SK-N-SH (cell line): ENCODE measurements around the gene GALNTL6. TPM values are rescaled to one million over a fixed set of nuclear protein-coding genes. Genes with fewer than 3 reads are reported as not detected.

Source experiments
- CTCF ChIA-PET: fragments of 300-600, 350-600 bp; formaldehyde crosslinking; extraction: SDS; loops from one replicate; lab custom pipeline; 2021; lab: Yijun Ruan, JAX
- POLR2A ChIA-PET: fragments of 350-600 bp; sonication (Branson Sonifier 250); formaldehyde crosslinking; extraction: SDS; loops from one replicate; lab custom pipeline; 2020; ENCODE audit warnings: antibody characterized with exemption, inconsistent platforms; lab: Yijun Ruan, JAX
- DNase-seq: peaks from one replicate; pipeline ENCODE4 v3.0.0; 2012
- H2AFZ ChIP-seq: fragments of 200-600 bp; sonication (generic); 2 replicates; pipeline ENCODE4 v1.8.1; 2016; ENCODE audit warnings: antibody characterized with exemption, mild to moderate bottlenecking, low read depth
- H3F3A ChIP-seq: fragments of 200-600 bp; sonication (generic); replicated peaks from 2 replicates; pipeline ENCODE3; 2016; ENCODE audit warnings: antibody characterized with exemption, mild to moderate bottlenecking; ENCODE audit not compliant: insufficient read depth
- H3K27ac ChIP-seq, 2 experiments: fragments of 200-500 bp in 1 of 2; fragments of 200-600 bp in 1 of 2; sonication (Bioruptor generic) in 1 of 2; sonication (generic), shearing (Covaris generic) in 1 of 2; 2 replicates each; pipeline versions ENCODE4 v1.5.1 to v1.6.1; 2014 to 2016; ENCODE audit warnings: low read depth in 2 of 2, inconsistent platforms in 1 of 2, low read length in 1 of 2, mild to moderate bottlenecking in 1 of 2, mixed read lengths in 1 of 2
- H3K27me3 ChIP-seq: fragments of 200-600 bp; sonication (generic), shearing (Covaris generic); 2 replicates; pipeline ENCODE4 v1.6.1; 2016; ENCODE audit warnings: mixed run types; ENCODE audit not compliant: insufficient read depth
- H3K36me3 ChIP-seq, 2 experiments: fragments of 200-500 bp in 1 of 2; fragments of 200-600 bp in 1 of 2; sonication (Bioruptor generic) in 1 of 2; sonication (generic) in 1 of 2; replicated peaks in 1 of 2; 2 replicates each; pipeline versions ENCODE3 to v1.5.1; 2014 to 2016; ENCODE audit warnings: low read length in 1 of 2, mild to moderate bottlenecking in 1 of 2; ENCODE audit not compliant: insufficient read depth in 2 of 2, control insufficient read depth in 1 of 2
- H3K4me1 ChIP-seq, 2 experiments: fragments of 200-500 bp in 1 of 2; fragments of 200-600 bp in 1 of 2; sonication (Bioruptor generic) in 1 of 2; sonication (generic), shearing (Covaris generic) in 1 of 2; 2 replicates each; pipeline versions ENCODE4 v1.5.1 to v1.6.1; 2014 to 2016; ENCODE audit warnings: low read depth in 1 of 2, low read length in 1 of 2, mixed run types in 1 of 2; ENCODE audit not compliant: insufficient read depth in 2 of 2, control insufficient read depth in 1 of 2
- H3K4me2 ChIP-seq: fragments of 200-600 bp; sonication (generic), shearing (Covaris generic); 2 replicates; pipeline ENCODE4 v1.6.1; 2017; ENCODE audit warnings: mixed run types
- H3K4me3 ChIP-seq, 2 experiments: fragments of 200-500 bp in 1 of 2; fragments of 200-600 bp in 1 of 2; sonication (Bioruptor generic) in 1 of 2; sonication (generic), shearing (Covaris generic) in 1 of 2; 2 replicates each; pipeline versions ENCODE4 v1.5.1 to v1.8.1; 2014 to 2016; ENCODE audit warnings: low read depth in 2 of 2, inconsistent platforms in 1 of 2, low read length in 1 of 2, mild to moderate bottlenecking in 1 of 2, mixed read lengths in 1 of 2, moderate library complexity in 1 of 2
- H3K79me2 ChIP-seq: fragments of 200-600 bp; sonication (generic); 2 replicates; pipeline ENCODE4 v1.8.1; 2017; ENCODE audit warnings: mild to moderate bottlenecking; ENCODE audit not compliant: insufficient read depth
- H3K9ac ChIP-seq: fragments of 200-600 bp; sonication (generic); 2 replicates; pipeline ENCODE4 v1.6.1; 2017; ENCODE audit warnings: mixed run types
- H3K9me2 ChIP-seq: fragments of 200-600 bp; sonication (generic); 2 replicates; pipeline ENCODE4 v1.6.1; 2017; ENCODE audit warnings: mixed run types
- H3K9me3 ChIP-seq: fragments of 200-600 bp; sonication (generic); 2 replicates; pipeline ENCODE4 v1.6.1; 2017; ENCODE audit warnings: mixed run types, mild to moderate bottlenecking, moderate library complexity
- H4K20me1 ChIP-seq: fragments of 200-600 bp; sonication (generic); 2 replicates; pipeline ENCODE4 v1.6.1; 2017; ENCODE audit warnings: mild to moderate bottlenecking, mixed run types; ENCODE audit not compliant: insufficient read depth
- CHD2 ChIP-seq: fragments of 150-350 bp; IDR thresholded peaks from 2 replicates; pipeline ENCODE4 v1.6.1; 2018; ENCODE audit warnings: low read length; ENCODE audit not compliant: partially characterized antibody
- EZH2phosphoT487 ChIP-seq: fragments of 200-600 bp; sonication (generic); IDR thresholded peaks from 2 replicates; pipeline ENCODE4 v1.6.1; 2017; ENCODE audit warnings: low read depth, mixed run types, mild to moderate bottlenecking, antibody characterized with exemption, moderate library complexity, borderline replicate concordance
- GABPA ChIP-seq: IDR thresholded peaks from 2 replicates; pipeline ENCODE4 v1.4.0; 2012; ENCODE audit warnings: low read depth, mild to moderate bottlenecking
- GATA2 ChIP-seq: sonication (generic); formaldehyde crosslinking; IDR thresholded peaks from 2 replicates; pipeline ENCODE4 v1.5.0; 2020; ENCODE audit warnings: mild to moderate bottlenecking, missing genetic modification reagents
- IRF3 ChIP-seq: fragments of 150-350 bp; IDR thresholded peaks from 2 replicates; pipeline ENCODE4 v1.6.1; 2016; ENCODE audit warnings: mild to moderate bottlenecking, low read depth, low read length
- MAX ChIP-seq: IDR thresholded peaks from 2 replicates; pipeline ENCODE4 v1.4.0; 2012; ENCODE audit warnings: low read depth
- MEF2A ChIP-seq: IDR thresholded peaks from 2 replicates; pipeline ENCODE4 v1.4.0; 2012; ENCODE audit warnings: low read depth, borderline replicate concordance
- MXI1 ChIP-seq: IDR thresholded peaks from 2 replicates; pipeline ENCODE4 v1.6.1; 2012; ENCODE audit warnings: mild to moderate bottlenecking, low read depth, low read length, improper control_type of control experiment
- NFIC ChIP-seq: IDR thresholded peaks from 2 replicates; pipeline ENCODE4 v1.4.0; 2012; ENCODE audit warnings: borderline replicate concordance
- NRF1 ChIP-seq: IDR thresholded peaks from 2 replicates; pipeline ENCODE4 v1.6.1; 2012; ENCODE audit warnings: low read depth, mild to moderate bottlenecking, low read length
- POLR2AphosphoS5 ChIP-seq: IDR thresholded peaks from 2 replicates; pipeline ENCODE4 v1.6.1; 2012; ENCODE audit warnings: low read depth, low read length
- RAD21 ChIP-seq: IDR thresholded peaks from 2 replicates; pipeline ENCODE4 v1.6.1; 2012; ENCODE audit warnings: mild to moderate bottlenecking, low read length
- RCOR1 ChIP-seq: fragments of 150-350 bp; IDR thresholded peaks from 2 replicates; pipeline ENCODE4 v1.6.1; 2017; ENCODE audit warnings: antibody characterized with exemption, low read length
- TCF12 ChIP-seq: IDR thresholded peaks from 2 replicates; pipeline ENCODE4 v1.4.0; 2012
- USF1 ChIP-seq: IDR thresholded peaks from 2 replicates; pipeline ENCODE4 v1.4.0; 2012; ENCODE audit warnings: low read depth, borderline replicate concordance
- USF2 ChIP-seq: fragments of 150-350 bp; IDR thresholded peaks from 2 replicates; pipeline ENCODE4 v1.6.1; 2017; ENCODE audit warnings: antibody characterized with exemption, low read length, low read depth, borderline replicate concordance
- YY1 ChIP-seq: IDR thresholded peaks from 2 replicates; pipeline ENCODE4 v1.4.0; 2012; ENCODE audit warnings: low read depth, mild to moderate bottlenecking
- ZBTB33 ChIP-seq: IDR thresholded peaks from 2 replicates; pipeline ENCODE4 v1.4.0; 2012; ENCODE audit warnings: low read depth, borderline replicate concordance
- WGBS: methylation state at CpG from one replicate; pipeline ENCODE4 v1.1.6; 2017; ENCODE audit warnings: low lambda C conversion rate; 5-methylcytosine and 5-hydroxymethylcytosine counted together
- polyA plus RNA-seq, 3 experiments: library from polyadenylated mRNA; depleted of rRNA; stranded (reverse); fragments of >200 nt; gene quantifications; 2 replicates each; pipeline ENCODE4 v1.2.3, GENCODE V29; 2012
- TF ChIP-seq, protein P1 (sequence below): fragments of 200-600 bp; sonication (generic); IDR thresholded peaks from 2 replicates; pipeline ENCODE4 v1.6.1; 2017; ENCODE audit warnings: antibody characterized with exemption, mild to moderate bottlenecking, moderate library complexity

The GALNTL6 gene
- polyA plus RNA-seq, 1 of the 3 experiments (the other 2 are of a cell fraction): 0.07 TPM

DNA sequence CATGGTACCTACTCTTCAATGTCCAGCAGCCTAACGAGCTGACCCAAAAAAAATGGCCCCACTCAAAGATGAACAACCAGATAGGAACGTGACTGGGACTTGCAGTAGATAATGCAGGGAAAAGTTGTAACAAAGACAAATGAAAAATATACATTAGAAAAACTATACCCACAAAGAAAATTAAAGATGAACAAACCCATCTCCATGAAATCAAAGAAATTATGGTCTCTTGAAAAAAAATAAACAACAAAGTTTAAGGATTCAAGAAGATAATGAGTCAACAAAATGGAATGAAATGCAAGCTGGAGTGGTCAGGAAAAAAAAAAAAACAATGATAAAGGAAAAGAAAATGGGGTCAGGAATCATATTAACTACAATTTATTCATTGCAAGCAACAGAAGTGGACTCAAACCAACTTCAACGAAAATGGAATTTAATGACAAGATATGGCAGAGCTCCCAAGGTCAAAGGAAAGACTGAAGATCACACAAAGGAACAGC is 1045.6 kb downstream of the GALNTL6 start:
- H3F3A ChIP-seq: no peaks in the 10 kb centered on the region

More for the DNA sequence above, 1045.6 kb downstream of the GALNTL6 start:
- Histone ChIP-seq H3K79me2 (no peaks in the 10 kb centered on the region), H3K27me3 (no peaks in the 10 kb centered on the region), H3K36me3 (no peaks in the 10 kb centered on the region), H3K27ac (no peak overlapping the region), H3K9me2 (no peaks in the 10 kb centered on the region), H3K9me3 (no peaks in the 10 kb centered on the region), H2AFZ (no peak overlapping the region), H4K20me1 (no peaks in the 10 kb centered on the region), H3K4me2 (no peak overlapping the region), H3K4me3 (no peak overlapping the region), H3K4me1 (no peaks in the 10 kb centered on the region), H3K9ac (no peak overlapping the region)
- CTCF ChIA-PET: no interaction called here
- no peak for TF ChIP-seq ZBTB33
- TF ChIP-seq GABPA: no peak
- TF ChIP-seq, protein P1, sequence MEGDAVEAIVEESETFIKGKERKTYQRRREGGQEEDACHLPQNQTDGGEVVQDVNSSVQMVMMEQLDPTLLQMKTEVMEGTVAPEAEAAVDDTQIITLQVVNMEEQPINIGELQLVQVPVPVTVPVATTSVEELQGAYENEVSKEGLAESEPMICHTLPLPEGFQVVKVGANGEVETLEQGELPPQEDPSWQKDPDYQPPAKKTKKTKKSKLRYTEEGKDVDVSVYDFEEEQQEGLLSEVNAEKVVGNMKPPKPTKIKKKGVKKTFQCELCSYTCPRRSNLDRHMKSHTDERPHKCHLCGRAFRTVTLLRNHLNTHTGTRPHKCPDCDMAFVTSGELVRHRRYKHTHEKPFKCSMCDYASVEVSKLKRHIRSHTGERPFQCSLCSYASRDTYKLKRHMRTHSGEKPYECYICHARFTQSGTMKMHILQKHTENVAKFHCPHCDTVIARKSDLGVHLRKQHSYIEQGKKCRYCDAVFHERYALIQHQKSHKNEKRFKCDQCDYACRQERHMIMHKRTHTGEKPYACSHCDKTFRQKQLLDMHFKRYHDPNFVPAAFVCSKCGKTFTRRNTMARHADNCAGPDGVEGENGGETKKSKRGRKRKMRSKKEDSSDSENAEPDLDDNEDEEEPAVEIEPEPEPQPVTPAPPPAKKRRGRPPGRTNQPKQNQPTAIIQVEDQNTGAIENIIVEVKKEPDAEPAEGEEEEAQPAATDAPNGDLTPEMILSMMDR: no peak
- no peak for TF ChIP-seq GATA2
- no peak for TF ChIP-seq RCOR1
- no peak for TF ChIP-seq MEF2A
- no peak for TF ChIP-seq NRF1
- TF ChIP-seq POLR2AphosphoS5: no peak
- no peak for TF ChIP-seq RAD21
- no peak for TF ChIP-seq USF1
- TF ChIP-seq YY1: no peak
- TF ChIP-seq EZH2phosphoT487: no peak
- no peak for TF ChIP-seq MXI1
- TF ChIP-seq MAX: no peak
- no peak for TF ChIP-seq CHD2
- TF ChIP-seq TCF12: no peak
- no peak for TF ChIP-seq IRF3
- no peak for TF ChIP-seq USF2
- no peak for TF ChIP-seq NFIC
- WGBS: 44% methylated on average over 3 of the region's 3 CpGs
- POLR2A ChIA-PET: no interaction called here
- no peak for DNase-seq
